SJSA1 (cell line): ENCODE measurements around the gene TRIM59. TPM values are rescaled to one million over a fixed set of nuclear protein-coding genes. Genes with fewer than 3 reads are reported as not detected.

ENCODE experiments used
- DNase-seq, 2 experiments: peaks; one replicate each; pipeline ENCODE4 v3.0.0-alpha.2; 2015 to 2020; ENCODE audit warnings: low spot score in 2 of 2, low read depth in 1 of 2
- H3K27ac ChIP-seq: fragments of 250-450 bp; sonication (Bioruptor Pico); 2 replicates; pipeline ENCODE4 v1.5.1; 2020; ENCODE audit warnings: mild to moderate bottlenecking, moderate library complexity
- H3K27me3 ChIP-seq: fragments of 250-450 bp; sonication (Bioruptor Pico); replicated peaks from 2 replicates; pipeline ENCODE4 v1.5.1; 2020; ENCODE audit warnings: mild to moderate bottlenecking, moderate library complexity
- H3K36me3 ChIP-seq: fragments of 250-450 bp; sonication (Bioruptor Pico); 2 replicates; pipeline ENCODE4 v1.5.1; 2020; ENCODE audit warnings: mild to moderate bottlenecking
- H3K4me1 ChIP-seq: fragments of 250-450 bp; sonication (Bioruptor Pico); replicated peaks from 2 replicates; pipeline ENCODE4 v1.6.1; 2021; ENCODE audit warnings: mild to moderate bottlenecking
- H3K4me3 ChIP-seq: fragments of 250-450 bp; sonication (Bioruptor Pico); 2 replicates; pipeline ENCODE4 v1.5.1; 2020; ENCODE audit warnings: mild to moderate bottlenecking
- H3K9me3 ChIP-seq: fragments of 250-450 bp; sonication (Bioruptor Pico); replicated peaks from 2 replicates; pipeline ENCODE4 v1.5.1; 2020; ENCODE audit warnings: mild to moderate bottlenecking
- total RNA-seq: library from RNA; depleted of rRNA; stranded (reverse); fragments of >200 nt; shearing (Covaris generic); gene quantifications from 2 replicates; pipeline ENCODE4 v1.2.3, GENCODE V29; 2014

The TRIM59 gene
- total RNA-seq, 1 experiment from 2014 or later = 119 TPM

- no peak overlapping the region for H3K27ac ChIP-seq
- peaks cover 97% of the 10 kb centered on the region for H3K36me3 ChIP-seq
These were observed 37.1 kb downstream of the TRIM59 start for GRCh38 chr3:160412477-160412876.

DNA sequence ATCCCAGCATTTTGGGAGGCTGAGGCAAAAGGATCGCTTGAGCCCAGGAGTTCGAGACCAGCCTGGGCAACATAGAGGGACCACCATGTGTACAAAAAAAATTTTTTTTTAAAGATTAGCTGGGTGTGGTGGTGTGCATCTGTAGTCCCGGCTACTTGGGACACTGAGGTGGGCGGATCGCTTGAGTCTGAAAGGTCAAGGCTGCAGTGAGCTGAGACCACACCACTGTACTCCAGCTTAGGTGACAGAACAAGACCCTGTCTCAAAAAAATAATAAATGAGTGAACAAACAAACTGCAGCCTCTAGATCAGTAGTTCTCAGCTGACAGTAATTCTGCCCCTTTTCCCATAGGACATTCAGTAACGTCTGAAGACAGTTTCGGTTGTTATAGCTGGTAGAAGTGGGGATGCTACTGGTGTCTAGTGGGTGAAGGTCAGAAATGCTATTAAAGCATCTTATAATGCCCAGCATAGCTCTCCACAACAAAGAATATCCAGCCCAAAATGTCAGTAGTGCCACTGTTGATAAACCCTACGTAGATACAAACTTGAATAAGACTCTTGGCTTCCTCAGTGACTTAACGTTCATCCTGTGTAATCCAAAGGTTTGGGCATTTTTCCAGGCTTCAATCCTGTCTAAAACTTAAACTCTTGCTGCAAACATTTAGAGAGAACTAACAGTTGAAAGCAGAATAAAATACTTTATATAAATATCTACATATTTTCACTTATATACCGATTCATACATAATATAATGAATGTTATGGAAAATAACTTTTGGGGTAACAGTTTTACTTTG is 39.6 kb downstream of the TRIM59 start:
- Histone ChIP-seq H3K27ac (no peak overlapping the region), H3K9me3 (no peaks in the 10 kb centered on the region), H3K4me1 (peaks cover 17% of the 10 kb centered on the region), H3K4me3 (no peak overlapping the region), H3K27me3 (no peaks in the 10 kb centered on the region), H3K36me3 (peaks cover 97% of the 10 kb centered on the region)
- DNase-seq = no peak

More at GRCh38 chr3:160412477-160412876, 37.1 kb downstream of the TRIM59 start:
- no peak for DNase-seq
- Histone ChIP-seq H3K9me3 (no peaks in the 10 kb centered on the region), H3K4me1 (0 out of 2 replicates have a peak, but pooled peaks cover 3% of the 10 kb centered on the region), H3K27me3 (no peaks in the 10 kb centered on the region), H3K4me3 (no peak overlapping the region)

GRCh38 chr3:160403796-160404470 is 45.7 kb downstream of the TRIM59 start:
- Histone ChIP-seq H3K4me3 (peak overlapping the region; percentile 61), H3K27me3 (no peaks in the 10 kb centered on the region), H3K4me1 (peaks cover 21% of the 10 kb centered on the region), H3K27ac (peak overlapping the region; percentile 90), H3K36me3 (peaks cover 94% of the 10 kb centered on the region), H3K9me3 (no peaks in the 10 kb centered on the region)
- DNase-seq = peak in 1 of 2 experiments; percentile 60

DNA sequence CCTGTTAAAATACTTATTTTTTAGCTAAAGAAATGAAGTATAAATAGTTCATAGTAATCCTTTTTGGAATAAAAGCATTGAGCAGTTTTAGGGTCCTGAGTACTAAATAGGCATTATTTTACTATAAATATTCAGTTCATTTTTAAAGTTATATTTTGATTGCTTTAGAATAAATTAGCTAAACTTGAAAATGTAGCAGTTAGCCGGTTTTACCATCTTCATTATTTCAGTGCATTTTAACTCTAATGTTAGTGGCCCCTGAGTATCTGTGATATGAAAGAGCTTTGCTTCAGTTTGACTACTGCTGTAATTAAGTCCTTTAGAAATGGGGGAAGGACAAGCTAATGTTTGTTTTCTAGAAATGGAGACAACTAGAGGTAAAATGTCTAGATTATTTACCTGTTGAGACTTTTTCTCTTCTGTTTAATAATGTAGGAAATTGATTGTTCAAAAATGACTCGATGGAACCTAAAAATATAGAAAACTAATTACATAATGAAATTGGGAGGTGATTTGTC is 46.5 kb downstream of the TRIM59 start:
- Histone ChIP-seq H3K4me3 (peak overlapping the region; percentile 61), H3K36me3 (peaks cover 86% of the 10 kb centered on the region), H3K9me3 (no peaks in the 10 kb centered on the region), H3K27me3 (no peaks in the 10 kb centered on the region), H3K27ac (peak overlapping the region; percentile 90), H3K4me1 (peaks cover 25% of the 10 kb centered on the region)
- peak in 1 of 2 experiments; percentile 53 for DNase-seq

DNA sequence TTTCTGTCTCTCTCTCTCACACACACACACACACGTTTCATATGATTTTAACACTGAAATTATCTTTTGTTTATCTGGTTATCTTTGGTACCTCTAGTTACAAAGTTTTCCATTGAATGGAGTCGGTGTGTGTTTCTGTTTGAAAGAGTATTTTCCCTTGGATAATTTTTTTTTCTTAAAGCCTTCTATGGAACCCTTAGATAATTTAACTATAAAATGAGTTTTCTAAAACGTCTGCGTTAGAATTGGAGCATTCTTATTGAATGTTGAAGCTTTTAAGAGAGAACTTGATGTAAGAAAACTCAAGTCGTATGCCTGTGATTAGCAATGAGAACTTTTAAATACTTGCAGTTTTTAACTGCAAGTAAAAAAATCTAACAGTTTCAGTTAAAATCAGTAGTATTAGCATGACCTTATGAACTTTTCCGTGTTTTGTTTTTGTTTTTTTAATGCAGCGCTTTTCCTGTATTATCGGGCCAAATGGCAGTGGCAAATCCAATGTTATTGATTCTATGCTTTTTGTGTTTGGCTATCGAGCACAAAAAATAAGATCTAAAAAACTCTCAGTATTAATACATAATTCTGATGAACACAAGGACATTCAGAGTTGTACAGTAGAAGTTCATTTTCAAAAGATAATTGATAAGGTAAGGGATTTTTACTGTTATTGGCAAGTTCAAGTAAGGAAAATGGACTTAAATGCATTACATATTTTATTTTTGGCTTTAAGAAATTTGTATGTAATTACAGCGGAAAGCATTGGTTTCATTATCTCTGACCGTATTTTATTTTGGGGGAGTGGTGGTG is 47.2 kb downstream of the TRIM59 start:
- Histone ChIP-seq H3K4me3 (peak overlapping the region; percentile 61), H3K36me3 (peaks cover 79% of the 10 kb centered on the region), H3K4me1 (peaks cover 25% of the 10 kb centered on the region), H3K9me3 (no peaks in the 10 kb centered on the region), H3K27me3 (no peaks in the 10 kb centered on the region), H3K27ac (peak overlapping the region; percentile 90)
- DNase-seq = peak in 1 of 2 experiments; percentile 49

- Histone ChIP-seq H3K9me3 (no peaks in the 10 kb centered on the region), H3K27me3 (no peaks in the 10 kb centered on the region), H3K27ac (peak overlapping the region; percentile 90), H3K4me3 (peak overlapping the region; percentile 61), H3K4me1 (peaks cover 19% of the 10 kb centered on the region), H3K36me3 (peaks cover 70% of the 10 kb centered on the region)
- DNase-seq = peak; percentile 53 to 75
These were observed 48.1 kb downstream of the TRIM59 start for GRCh38 chr3:160401291-160402095.

GRCh38 chr3:160400702-160401150 is 48.9 kb downstream of the TRIM59 start:
- peak overlapping the region; percentile 61 for H3K4me3 ChIP-seq
- DNase-seq = peak in 1 of 2 experiments; percentile 55
- peaks cover 62% of the 10 kb centered on the region for H3K36me3 ChIP-seq
- H3K4me1 ChIP-seq = peaks cover 13% of the 10 kb centered on the region
- H3K9me3 ChIP-seq = no peaks in the 10 kb centered on the region
- H3K27ac ChIP-seq = peak overlapping the region; percentile 90
- H3K27me3 ChIP-seq = no peaks in the 10 kb centered on the region

- Histone ChIP-seq H3K36me3 (peaks cover 57% of the 10 kb centered on the region), H3K4me1 (peaks cover 12% of the 10 kb centered on the region), H3K27me3 (no peaks in the 10 kb centered on the region), H3K27ac (peak overlapping the region; percentile 90), H3K9me3 (no peaks in the 10 kb centered on the region), H3K4me3 (peak overlapping the region; percentile 61)
- peak in 1 of 2 experiments; percentile 50 for DNase-seq
These were observed 49.4 kb downstream of the TRIM59 start for GRCh38 chr3:160400030-160400701.

DNA sequence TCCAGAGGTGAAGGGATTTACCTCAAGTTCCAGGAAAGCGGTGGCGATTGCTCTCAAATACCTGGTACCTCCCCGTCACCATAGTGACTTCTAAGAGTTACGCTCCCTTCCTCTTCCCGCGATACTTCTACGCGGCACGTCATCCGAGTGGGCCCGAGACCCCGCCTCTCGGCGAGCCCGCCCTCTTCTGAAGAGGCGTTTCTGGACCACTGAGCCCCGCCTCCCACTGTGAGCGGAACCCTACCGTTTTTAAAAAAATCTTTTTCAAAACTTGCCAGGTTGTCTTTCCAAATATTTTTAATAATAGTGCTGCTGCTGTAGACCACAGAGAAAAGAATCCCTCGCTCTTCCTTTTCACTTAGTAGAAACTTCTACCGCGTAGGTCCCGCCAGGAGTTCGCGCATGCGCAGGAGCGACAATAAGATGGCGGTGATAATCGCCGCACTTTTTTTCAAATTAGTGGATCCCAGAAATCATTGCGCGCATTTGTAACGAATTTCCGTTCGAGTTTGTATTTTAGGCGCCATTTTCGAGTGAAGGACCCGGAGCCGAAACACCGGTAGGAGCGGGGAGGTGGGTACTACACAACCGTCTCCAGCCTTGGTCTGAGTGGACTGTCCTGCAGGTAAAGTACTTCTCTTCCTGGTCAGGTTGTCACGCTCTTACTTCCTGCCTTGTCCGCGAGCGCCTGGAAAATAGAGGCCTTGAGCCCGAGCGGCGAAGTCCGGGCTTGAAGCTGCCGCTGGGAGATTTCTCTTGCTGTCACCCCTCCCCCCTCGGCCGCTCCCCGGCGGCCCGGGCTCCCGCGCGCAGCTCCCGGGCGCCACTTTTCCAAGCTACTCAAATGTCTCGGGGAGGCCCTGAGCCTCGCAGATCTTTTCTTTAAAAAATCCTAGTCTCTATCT is 50.2 kb downstream of the TRIM59 start, which contains the start of the genes IFT80 and SMC4:
Gene IFT80 (minus strand): TSS at position 101 of the 905 bp plus-strand sequence. CDS start 14,625 bp downstream, outside the sequence.
Gene SMC4 (plus strand): TSS at position 526 of the 905 bp plus-strand sequence. CDS start 1,177 bp downstream, outside the sequence.
- H3K27me3 ChIP-seq = no peaks in the 10 kb centered on the region
- no peaks in the 10 kb centered on the region for H3K9me3 ChIP-seq
- peaks cover 5% of the 10 kb centered on the region for H3K4me1 ChIP-seq
- peak within 1 kb of the TSS; percentile 90 for H3K27ac ChIP-seq
- peak within 1 kb of the TSS; percentile 61 for H3K4me3 ChIP-seq
- H3K36me3 ChIP-seq = peaks cover 49% of the 10 kb centered on the region
- DNase-seq = peak; percentile 94 to 98

DNA sequence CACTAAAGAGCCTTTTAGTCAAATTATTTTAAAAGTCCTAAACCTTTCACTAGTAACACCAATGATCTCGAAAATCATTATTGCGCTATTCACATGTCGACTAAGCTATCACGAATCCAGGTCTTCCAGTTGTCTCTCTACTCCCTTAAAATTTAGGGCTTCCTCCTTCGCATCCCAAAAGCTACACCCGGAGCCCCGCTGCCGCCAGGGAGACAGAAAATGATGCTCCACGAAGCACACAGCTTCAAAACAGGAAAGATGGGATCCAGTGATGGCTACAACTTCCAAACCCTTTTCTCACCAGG is 50.8 kb downstream of the TRIM59 start:
- no peak for DNase-seq
- no peaks in the 10 kb centered on the region for H3K27me3 ChIP-seq
- H3K27ac ChIP-seq = peak overlapping the region; percentile 90
- peak overlapping the region; percentile 61 for H3K4me3 ChIP-seq
- H3K36me3 ChIP-seq = peaks cover 43% of the 10 kb centered on the region
- H3K9me3 ChIP-seq = no peaks in the 10 kb centered on the region
- peaks cover 4% of the 10 kb centered on the region for H3K4me1 ChIP-seq

DNA sequence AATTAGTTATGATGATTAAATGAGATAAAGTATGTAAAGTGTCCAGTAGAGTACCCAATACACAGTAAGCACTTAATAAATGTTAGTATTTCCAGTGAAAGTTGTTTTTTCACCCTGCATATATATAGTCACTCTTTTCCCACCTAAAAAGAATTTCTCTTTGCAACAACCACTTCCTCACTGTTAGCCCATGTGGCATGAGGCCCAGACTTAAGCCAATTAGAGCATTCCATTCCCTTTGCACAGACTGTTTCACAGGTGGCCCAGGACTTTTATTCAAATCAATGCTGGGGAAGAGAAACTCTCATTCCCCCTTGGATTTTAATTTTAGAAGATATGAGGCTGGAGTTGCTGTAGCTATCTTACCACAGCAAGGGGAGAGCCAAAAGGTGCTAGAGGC is 54.3 kb downstream of the TRIM59 start:
- peaks cover 8% of the 10 kb centered on the region for H3K36me3 ChIP-seq
- H3K27me3 ChIP-seq = no peaks in the 10 kb centered on the region
- no peak overlapping the region for H3K4me3 ChIP-seq
- no peaks in the 10 kb centered on the region for H3K9me3 ChIP-seq
- no peak overlapping the region for H3K27ac ChIP-seq
- peaks cover 4% of the 10 kb centered on the region for H3K4me1 ChIP-seq
- DNase-seq = peak in 1 of 2 experiments; percentile 6
